Activated CD8-positive, alpha-beta memory T cell treated with anti-CD3 and anti-CD28 coated beads, Interleukin-2, amount 50 U/mL, for 4 hours (primary cell): ENCODE data around the gene PCNT.

ENCODE experiments used
- DNase-seq: peaks from one replicate; pipeline ENCODE4 v3.0.0-alpha.2; 2020

PCNT gene, protein sequence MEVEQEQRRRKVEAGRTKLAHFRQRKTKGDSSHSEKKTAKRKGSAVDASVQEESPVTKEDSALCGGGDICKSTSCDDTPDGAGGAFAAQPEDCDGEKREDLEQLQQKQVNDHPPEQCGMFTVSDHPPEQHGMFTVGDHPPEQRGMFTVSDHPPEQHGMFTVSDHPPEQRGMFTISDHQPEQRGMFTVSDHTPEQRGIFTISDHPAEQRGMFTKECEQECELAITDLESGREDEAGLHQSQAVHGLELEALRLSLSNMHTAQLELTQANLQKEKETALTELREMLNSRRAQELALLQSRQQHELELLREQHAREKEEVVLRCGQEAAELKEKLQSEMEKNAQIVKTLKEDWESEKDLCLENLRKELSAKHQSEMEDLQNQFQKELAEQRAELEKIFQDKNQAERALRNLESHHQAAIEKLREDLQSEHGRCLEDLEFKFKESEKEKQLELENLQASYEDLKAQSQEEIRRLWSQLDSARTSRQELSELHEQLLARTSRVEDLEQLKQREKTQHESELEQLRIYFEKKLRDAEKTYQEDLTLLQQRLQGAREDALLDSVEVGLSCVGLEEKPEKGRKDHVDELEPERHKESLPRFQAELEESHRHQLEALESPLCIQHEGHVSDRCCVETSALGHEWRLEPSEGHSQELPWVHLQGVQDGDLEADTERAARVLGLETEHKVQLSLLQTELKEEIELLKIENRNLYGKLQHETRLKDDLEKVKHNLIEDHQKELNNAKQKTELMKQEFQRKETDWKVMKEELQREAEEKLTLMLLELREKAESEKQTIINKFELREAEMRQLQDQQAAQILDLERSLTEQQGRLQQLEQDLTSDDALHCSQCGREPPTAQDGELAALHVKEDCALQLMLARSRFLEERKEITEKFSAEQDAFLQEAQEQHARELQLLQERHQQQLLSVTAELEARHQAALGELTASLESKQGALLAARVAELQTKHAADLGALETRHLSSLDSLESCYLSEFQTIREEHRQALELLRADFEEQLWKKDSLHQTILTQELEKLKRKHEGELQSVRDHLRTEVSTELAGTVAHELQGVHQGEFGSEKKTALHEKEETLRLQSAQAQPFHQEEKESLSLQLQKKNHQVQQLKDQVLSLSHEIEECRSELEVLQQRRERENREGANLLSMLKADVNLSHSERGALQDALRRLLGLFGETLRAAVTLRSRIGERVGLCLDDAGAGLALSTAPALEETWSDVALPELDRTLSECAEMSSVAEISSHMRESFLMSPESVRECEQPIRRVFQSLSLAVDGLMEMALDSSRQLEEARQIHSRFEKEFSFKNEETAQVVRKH (N-terminal part only)

GRCh38 chr21:46323710-46324389 lies at the start of gene PCNT, which contains the start of gene C21orf58:
Gene PCNT, plus strand, starts transcription at chr21:46324156. Its CDS starts 73 bp downstream, at chr21:46324229.
Gene C21orf58, minus strand, starts transcription at chr21:46323870. Its CDS starts 1,132 bp downstream, at chr21:46322738.
- peak; percentile 97 for DNase-seq

- no peak for DNase-seq
These were observed 49.1 kb upstream of the PCNT start for GRCh38 chr21:46274797-46275390.

DNA sequence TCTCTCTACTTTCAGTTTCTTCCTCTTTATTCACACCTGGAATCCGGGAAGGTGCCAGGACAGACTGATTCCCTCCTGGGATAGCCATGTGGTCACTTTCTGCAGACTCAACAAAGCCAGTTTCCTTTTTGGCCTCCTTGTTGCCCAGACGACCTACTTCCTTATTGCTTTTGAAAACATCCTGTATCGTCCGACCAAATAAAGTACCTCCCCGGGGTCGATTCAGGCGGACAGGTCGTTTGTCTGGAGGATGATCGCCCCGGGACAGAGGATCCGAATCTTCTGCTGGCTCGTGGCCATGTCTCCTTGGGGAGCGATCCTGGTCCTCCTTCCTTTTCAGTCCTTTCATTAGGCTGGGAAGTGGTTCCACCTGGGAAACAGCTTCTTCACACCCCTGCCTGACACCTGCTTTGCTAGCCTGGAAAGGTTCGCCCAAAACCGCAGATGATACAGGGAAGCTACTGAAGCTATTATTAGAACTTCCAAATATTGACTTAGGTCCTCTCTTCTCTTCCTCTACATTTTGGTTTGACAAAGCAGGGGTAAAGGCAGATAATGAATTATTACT lies 39.8 kb upstream of the PCNT start:
- DNase-seq: no peak

- DNase-seq: no peak
These were observed 39.2 kb upstream of the PCNT start for GRCh38 chr21:46284733-46285132.

DNA sequence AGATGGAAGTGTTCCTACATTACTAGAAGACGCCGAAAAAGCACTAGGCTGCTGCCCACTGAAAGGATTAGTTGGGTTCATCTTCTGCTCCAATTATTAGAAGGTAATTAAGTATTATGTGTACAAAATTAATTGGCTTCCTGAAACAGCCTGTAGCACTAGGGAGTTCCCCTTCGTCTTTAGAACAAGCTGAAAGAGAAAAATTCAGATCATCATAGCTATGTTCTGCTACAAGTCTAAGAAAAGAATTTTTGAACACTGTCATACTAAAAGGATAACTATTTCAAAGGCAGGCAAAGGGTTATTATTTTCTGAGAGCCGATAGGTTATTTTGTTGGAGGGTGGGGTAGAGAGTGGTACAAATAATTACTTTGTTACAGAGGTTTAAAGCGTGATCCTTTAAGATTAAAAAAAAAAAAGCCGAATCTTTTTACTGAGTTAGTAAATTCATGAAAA lies 38.7 kb upstream of the PCNT start, which contains the start of gene MCM3AP:
Gene MCM3AP, minus strand, starts transcription at position 406 of the 456 bp plus-strand sequence. Its CDS starts 325 bp downstream, at position 81.
- DNase-seq: no peak

DNA sequence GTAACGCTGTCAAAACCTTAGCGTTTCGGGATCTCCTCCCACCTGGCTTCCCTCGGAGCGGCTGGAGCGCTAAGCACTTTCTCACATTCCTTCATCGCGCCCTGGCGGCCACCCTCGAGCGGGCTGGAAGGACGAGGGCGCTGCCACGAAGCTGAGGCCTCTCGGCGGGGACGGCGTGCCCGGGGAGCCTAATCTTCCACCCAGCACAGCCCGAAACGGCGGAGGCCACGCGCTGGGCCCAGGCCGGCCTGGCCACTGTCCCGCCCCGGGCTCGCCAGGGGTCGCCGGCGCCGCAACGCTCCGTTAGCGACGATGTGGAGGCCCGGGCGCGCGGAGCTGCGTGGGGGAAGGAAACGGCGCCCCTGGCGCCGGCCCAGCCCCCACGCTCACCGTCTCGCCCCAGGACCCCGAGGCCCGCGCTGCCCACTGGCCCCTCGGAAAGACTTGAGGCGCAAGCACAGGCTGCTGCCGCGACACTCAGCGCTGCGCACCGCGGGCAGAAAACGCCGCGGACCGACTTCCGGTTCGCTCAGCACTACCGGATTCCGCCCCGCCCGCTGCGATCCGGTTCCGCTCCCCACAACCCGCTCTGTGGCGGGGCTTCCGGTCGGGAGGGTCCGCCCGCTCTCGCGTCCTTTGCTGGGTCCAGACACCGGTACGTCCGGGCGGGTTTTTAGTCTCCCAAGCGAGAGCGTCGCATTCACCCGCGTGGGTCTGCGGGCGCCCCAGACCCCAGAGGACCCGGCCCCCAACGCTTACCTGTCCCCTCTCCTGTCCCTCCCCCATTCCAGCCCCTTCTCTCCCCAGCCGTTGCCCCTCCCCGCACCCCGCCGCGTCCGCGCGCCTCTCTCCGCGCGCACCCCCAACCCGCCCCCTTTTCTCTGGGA lies 38.0 kb upstream of the PCNT start, which contains the start of gene YBEY:
Gene YBEY, plus strand, starts transcription at position 582 of the 887 bp plus-strand sequence. CDS start 572 bp downstream, outside the sequence.
- peak; percentile 85 for DNase-seq

DNA sequence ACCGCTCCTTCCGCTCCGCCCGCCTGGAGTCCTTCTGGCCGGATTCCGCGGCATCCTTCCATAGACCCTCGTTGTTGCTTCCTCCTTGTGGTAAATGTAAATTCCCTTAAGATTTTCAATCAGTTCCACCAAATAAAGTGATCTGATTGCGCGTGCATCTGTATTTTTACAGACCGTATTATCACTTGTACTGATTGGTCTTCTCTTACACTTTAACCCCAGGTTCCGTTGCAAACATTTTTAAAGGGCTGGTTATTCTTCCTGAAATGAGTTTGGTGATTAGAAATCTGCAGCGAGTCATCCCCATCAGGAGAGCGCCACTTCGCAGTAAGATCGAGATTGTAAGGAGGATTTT lies 37.3 kb upstream of the PCNT start:
- no peak for DNase-seq

GRCh38 chr21:46287541-46287940 lies 36.4 kb upstream of the PCNT start:
- DNase-seq: no peak

DNA sequence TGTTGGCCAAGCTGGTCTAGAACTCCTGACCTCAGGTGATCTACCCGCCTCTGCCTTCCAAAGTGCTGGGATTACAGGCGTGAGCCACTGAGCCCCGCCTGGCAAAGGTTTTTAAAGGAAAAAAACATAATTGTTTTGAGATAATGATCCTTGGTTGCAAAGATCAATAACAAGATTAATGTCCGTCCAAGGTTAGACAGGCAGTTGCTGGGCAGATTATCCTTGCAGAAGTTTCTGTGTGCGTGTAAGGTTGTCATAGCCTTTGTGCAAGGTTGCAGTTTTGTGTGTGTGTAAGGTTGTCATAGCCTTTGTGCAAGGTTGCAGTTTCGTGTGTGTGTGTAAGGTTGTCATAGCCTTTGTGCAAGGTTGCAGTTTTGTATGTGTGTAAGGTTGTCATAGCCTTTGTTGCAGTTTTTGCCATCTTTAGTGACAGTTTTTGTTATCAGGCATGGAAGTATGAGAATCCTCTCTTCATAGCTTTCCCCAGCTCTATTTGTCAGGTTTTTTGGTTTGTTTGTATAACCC lies 34.2 kb upstream of the PCNT start:
- DNase-seq: no peak

- no peak for DNase-seq
These were observed 32.4 kb upstream of the PCNT start for GRCh38 chr21:46291561-46291960.

- no peak for DNase-seq
These were observed 29.2 kb upstream of the PCNT start for GRCh38 chr21:46294647-46295176.

- no peak for DNase-seq
These were observed 28.7 kb upstream of the PCNT start for GRCh38 chr21:46295177-46295770.

GRCh38 chr21:46295996-46296752 lies 27.8 kb upstream of the PCNT start:
- DNase-seq: peak; percentile 60

DNA sequence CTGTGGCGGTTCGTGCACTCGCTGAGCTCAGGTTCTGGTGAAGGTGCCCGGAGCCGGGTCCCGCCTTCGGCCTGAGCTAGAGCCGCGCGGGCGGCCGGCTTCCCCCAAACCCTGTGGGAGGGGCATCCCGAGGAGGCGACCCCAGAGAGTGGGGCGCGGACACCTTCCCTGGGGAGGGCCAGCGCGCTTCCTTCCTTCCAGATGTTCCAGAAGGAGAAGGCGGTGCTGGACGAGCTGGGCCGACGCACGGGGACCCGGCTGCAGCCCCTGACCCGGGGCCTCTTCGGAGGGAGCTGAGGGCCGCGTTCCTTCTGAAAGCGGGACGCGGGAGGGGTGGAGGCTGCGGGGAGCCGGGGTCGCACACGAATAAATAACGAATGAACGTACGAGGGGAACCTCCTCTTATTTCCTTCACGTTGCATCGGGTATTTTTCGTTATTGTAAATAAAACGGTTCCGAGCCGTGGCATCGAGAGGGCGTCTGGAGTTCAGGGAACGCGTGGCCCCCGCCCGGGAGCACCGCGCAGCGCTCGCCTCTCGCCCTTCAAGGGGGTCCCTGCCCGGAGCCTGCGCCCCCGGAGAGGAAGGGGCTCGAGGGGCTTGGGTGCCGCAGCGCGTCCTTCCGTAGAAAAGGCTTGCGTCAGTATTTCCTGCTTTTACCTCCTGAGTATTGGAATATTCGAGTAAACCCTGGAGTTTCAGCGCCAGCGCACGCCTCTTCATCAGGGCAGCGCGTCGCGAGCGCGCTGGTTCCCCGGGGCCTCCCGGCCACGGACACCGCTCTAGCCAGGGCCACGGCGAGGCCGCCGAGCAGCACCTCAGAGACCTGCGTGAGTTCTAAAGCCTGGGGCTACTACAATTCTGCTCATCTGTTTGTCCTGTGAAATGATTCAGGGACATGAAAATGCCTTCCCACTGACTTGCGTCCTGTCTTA lies 26.4 kb upstream of the PCNT start:
- DNase-seq: no peak

- no peak for DNase-seq
These were observed 24.8 kb upstream of the PCNT start for GRCh38 chr21:46299167-46299566.

DNA sequence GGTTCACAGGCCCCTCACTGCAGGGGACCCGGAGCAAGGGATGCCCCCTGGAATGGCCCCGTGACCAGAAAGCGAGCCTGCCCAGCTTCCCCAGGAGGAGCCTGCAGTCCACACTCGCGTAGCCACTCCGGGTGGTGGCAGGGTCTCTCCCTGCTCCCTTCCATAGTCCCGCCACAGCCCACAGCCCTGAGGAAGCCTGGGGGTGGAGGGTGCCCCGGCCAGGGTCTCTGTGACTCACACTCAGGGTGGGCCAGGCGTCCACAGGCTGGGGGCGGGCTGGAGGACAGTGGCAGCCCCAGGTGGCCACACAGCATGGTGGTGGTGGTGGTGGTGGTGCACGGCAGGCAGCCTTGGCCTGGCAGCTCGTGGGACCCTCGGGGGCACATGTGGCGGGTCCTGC lies 22.2 kb upstream of the PCNT start:
- no peak for DNase-seq

GRCh38 chr21:46304437-46304836 lies 19.5 kb upstream of the PCNT start:
- DNase-seq: no peak
